Peyer's patch (tissue), 4 donors: ENCODE results near the gene MUTYH. TPM values are rescaled to one million over a fixed set of nuclear protein-coding genes. Genes with fewer than 3 reads are reported as not detected.

Source experiments
- DNase-seq, 3 donors: peaks; one replicate each; pipeline ENCODE4 v3.0.0-alpha.2; 2017 to 2019
- H3K27ac ChIP-seq, 4 donors: fragments of 200-600 bp; sonication (generic); one replicate each; pipeline ENCODE4 v1.5.1; 2016 to 2019
- H3K27me3 ChIP-seq, 2 donors: fragments of 200-600 bp; sonication (generic); one replicate each; pipeline ENCODE4 v1.5.1; 2019
- H3K36me3 ChIP-seq, 3 donors: fragments of 200-600 bp; sonication (generic); one replicate each; pipeline ENCODE4 v1.5.1; 2016 to 2019
- H3K4me1 ChIP-seq, 4 donors: fragments of 200-600 bp; sonication (generic); one replicate each; pipeline ENCODE4 v1.5.1; 2016 to 2019
- H3K4me3 ChIP-seq, 4 donors: fragments of 200-600 bp; sonication (generic); 1 replicate in 3 of 4; 2 replicates in 1 of 4; pipeline ENCODE4 v1.5.1; 2016 to 2019; ENCODE audit warnings: mild to moderate bottlenecking in 1 of 4
- H3K9me3 ChIP-seq, 4 donors: fragments of 200-600 bp; sonication (generic); one replicate each; pipeline ENCODE4 v1.5.1; 2016 to 2019; ENCODE audit warnings: mild to moderate bottlenecking in 1 of 4
- POLR2A ChIP-seq, 2 donors: fragments of 450-650 bp; IDR thresholded peaks; one replicate each; pipeline ENCODE4 v1.5.1; 2017; ENCODE audit warnings: antibody characterized with exemption in 2 of 2, mild to moderate bottlenecking in 2 of 2, moderate library complexity in 2 of 2
- total RNA-seq, 4 donors: library from RNA; depleted of rRNA; stranded (reverse); fragments of >200 nt; gene quantifications; one replicate each; pipeline ENCODE4 v1.1.0, GENCODE V29; 2016
- TF ChIP-seq, protein P1 (sequence below), 6 experiments: fragments of 450-650 bp in 4 of 6; fragments of 200-600 bp in 2 of 6; sonication (generic) in 1 of 6; IDR thresholded peaks; one replicate each; pipeline ENCODE4 v1.5.1; 2017 to 2019; ENCODE audit warnings: antibody characterized with exemption in 6 of 6, mild to moderate bottlenecking in 3 of 6, moderate library complexity in 1 of 6

The MUTYH gene
- total RNA-seq, 4 donors from 2014 or later = 28.1 to 73.1 (median 50.7) TPM

DNA sequence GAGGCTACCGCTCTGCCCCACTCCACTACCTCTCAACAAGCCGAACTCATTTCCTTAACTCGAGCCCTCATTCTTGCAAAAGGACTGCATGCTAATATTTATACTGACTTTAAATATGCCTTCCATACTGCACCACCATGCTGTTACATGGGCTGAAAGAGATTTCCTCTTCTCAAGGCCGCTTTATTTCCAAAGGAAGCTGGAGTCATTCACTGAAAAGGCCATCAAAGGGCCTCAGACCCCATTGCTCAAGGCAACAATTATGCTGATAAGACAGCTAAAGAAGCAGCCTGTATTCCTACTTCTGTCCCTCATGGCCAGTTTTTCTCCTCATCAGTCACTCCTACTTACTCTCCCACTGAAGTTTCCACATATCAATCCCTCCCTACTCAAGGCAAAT, 20.5 kb downstream of the MUTYH start:
- Histone ChIP-seq H3K27ac (no peak overlapping the region), H3K4me3 (no peak overlapping the region), H3K36me3 (no peaks in the 10 kb centered on the region), H3K27me3 (no peaks in the 10 kb centered on the region), H3K9me3 (no peaks in the 10 kb centered on the region), H3K4me1 (no peaks in the 10 kb centered on the region)
- DNase-seq = no peak
- TF ChIP-seq, protein P1, sequence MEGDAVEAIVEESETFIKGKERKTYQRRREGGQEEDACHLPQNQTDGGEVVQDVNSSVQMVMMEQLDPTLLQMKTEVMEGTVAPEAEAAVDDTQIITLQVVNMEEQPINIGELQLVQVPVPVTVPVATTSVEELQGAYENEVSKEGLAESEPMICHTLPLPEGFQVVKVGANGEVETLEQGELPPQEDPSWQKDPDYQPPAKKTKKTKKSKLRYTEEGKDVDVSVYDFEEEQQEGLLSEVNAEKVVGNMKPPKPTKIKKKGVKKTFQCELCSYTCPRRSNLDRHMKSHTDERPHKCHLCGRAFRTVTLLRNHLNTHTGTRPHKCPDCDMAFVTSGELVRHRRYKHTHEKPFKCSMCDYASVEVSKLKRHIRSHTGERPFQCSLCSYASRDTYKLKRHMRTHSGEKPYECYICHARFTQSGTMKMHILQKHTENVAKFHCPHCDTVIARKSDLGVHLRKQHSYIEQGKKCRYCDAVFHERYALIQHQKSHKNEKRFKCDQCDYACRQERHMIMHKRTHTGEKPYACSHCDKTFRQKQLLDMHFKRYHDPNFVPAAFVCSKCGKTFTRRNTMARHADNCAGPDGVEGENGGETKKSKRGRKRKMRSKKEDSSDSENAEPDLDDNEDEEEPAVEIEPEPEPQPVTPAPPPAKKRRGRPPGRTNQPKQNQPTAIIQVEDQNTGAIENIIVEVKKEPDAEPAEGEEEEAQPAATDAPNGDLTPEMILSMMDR (IDR thresholded peaks at IDR 0.05) = no peak
- no peak for TF ChIP-seq POLR2A (IDR thresholded peaks at IDR 0.05)

DNA sequence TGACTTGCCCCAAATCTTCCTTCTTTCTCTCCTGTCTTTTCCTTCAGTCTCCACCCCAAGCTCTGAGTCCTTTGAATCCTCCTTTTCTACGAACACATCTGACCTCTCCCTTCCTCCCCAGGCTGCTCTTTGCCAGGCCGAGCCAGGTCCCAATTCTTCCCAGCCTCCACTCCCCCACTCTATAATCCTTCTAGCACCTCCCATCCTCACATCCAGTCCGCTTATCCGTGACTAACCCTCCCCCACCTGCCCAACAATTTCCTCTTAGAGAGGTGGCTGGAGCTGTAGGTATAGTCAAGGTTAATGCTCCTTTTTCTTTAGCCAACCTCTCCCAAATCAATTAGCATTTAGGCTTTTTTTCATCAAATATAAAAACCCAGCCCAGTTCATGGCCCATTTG, 23.1 kb downstream of the MUTYH start:
- no peaks in the 10 kb centered on the region for H3K36me3 ChIP-seq
- peak in 1 of 3 donors; percentile 19 for DNase-seq

DNA sequence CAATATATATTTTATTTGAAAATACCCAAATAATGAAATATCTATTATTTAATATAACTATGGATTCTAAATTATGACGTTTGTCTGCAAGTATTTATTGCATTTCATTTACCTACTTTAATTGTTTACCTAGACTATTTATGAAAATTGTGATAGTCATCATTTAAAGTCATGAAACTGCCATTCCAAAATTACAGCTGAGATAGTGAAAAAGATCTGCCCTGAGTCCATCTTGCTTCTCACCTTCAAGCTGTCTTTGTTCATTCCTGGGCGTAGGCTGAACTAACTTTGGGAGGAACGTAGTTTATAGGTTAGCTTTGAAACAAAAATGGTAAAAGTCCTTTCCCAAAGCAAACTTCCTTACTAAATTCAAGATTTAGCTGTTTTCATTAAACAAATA, 26.0 kb downstream of the MUTYH start:
- DNase-seq = no peak
- H3K36me3 ChIP-seq = no peaks in the 10 kb centered on the region
- H3K27ac ChIP-seq = no peak overlapping the region
- TF ChIP-seq, protein P1 (IDR thresholded peaks at IDR 0.05) = no peak
- TF ChIP-seq POLR2A (IDR thresholded peaks at IDR 0.05) = no peak
- no peaks in the 10 kb centered on the region for H3K9me3 ChIP-seq
- no peaks in the 10 kb centered on the region for H3K27me3 ChIP-seq
- no peaks in the 10 kb centered on the region for H3K4me1 ChIP-seq
- H3K4me3 ChIP-seq = no peak overlapping the region

More for the DNA sequence above, 23.1 kb downstream of the MUTYH start:
- TF ChIP-seq, protein P1 (IDR thresholded peaks at IDR 0.05) = no peak
- TF ChIP-seq POLR2A (IDR thresholded peaks at IDR 0.05) = no peak
- no peak overlapping the region for H3K4me3 ChIP-seq
- no peaks in the 10 kb centered on the region for H3K9me3 ChIP-seq
- H3K27ac ChIP-seq = no peak overlapping the region
- H3K4me1 ChIP-seq = no peaks in the 10 kb centered on the region
- no peaks in the 10 kb centered on the region for H3K27me3 ChIP-seq

DNA sequence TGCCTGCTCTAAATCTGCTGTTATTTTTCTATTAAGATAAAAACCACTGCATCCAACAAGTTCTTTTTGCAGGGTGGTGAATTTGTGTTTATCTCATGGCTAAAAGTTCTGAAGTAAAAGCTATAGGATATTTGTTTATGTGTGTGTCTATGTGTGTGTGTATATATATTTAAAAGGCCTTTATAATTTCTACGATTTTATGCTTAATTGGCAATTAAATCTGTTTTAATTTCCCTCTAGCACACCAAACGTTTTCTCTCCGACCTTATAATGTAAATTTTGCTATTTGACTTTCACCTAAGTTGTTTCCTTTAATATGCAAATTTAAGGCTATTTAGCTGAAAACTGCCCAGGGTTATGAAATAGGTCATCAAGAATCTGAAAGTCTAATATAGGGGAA, 33.3 kb downstream of the MUTYH start:
- Histone ChIP-seq H3K36me3 (no peaks in the 10 kb centered on the region), H3K27ac (no peak overlapping the region), H3K9me3 (no peaks in the 10 kb centered on the region), H3K4me3 (no peak overlapping the region), H3K27me3 (no peaks in the 10 kb centered on the region), H3K4me1 (peaks cover 0 to 14% (median 6%) of the 10 kb centered on the region in 4 donors)
- DNase-seq = no peak
- TF ChIP-seq POLR2A (IDR thresholded peaks at IDR 0.05) = no peak
- TF ChIP-seq, protein P1 (IDR thresholded peaks at IDR 0.05) = no peak

DNA sequence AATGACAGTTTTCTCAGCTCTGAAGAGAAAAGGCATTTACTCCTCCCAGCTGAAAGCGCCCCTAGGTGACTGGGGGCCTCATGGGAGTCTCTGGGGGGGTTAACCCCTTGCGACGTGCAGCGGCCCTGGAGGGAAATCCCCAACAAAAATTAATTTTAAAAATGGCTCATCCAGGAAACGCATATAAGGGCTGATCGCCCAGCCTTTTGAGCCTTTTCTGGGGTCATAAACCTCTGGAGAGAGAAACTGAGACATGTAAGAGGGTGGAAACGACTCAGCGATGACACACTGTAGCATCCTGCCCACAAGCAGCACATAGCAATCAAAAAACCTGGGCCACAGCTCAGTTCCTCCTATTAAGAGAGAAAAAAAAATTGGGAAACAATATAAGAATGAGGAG, 33.9 kb downstream of the MUTYH start:
- no peaks in the 10 kb centered on the region for H3K9me3 ChIP-seq
- no peak overlapping the region for H3K4me3 ChIP-seq
- peaks cover 0 to 14% (median 6%) of the 10 kb centered on the region in 4 donors for H3K4me1 ChIP-seq
- H3K27ac ChIP-seq = no peak overlapping the region
- no peaks in the 10 kb centered on the region for H3K27me3 ChIP-seq
- no peak for DNase-seq
- TF ChIP-seq, protein P1 (IDR thresholded peaks at IDR 0.05) = no peak
- no peak for TF ChIP-seq POLR2A (IDR thresholded peaks at IDR 0.05)
- H3K36me3 ChIP-seq = no peaks in the 10 kb centered on the region

DNA sequence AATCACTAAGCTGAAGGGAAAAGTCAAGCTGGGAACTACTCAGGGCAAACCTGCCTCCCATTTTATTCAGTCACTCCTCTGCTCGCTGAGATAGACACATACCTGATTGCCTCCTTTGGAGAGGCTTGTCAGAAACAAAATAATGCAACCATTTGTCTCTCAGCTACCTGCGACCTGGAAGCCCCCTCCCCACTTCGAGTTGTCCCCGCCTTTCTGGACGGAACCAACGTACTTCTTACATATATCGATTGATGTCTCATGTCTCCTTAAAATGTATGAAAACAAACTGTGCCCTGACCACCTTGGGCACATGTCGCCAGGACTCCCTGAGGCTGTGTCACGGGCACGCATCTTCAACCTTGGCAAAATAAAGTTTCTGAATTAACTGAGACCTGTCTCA, 35.0 kb downstream of the MUTYH start:
- H3K27ac ChIP-seq = peak overlapping the region in 1 of 4 donors; percentile 94
- no peaks in the 10 kb centered on the region for H3K36me3 ChIP-seq
- H3K4me3 ChIP-seq = no peak overlapping the region
- H3K4me1 ChIP-seq = peaks cover 0 to 14% (median 6%) of the 10 kb centered on the region in 4 donors
- TF ChIP-seq, protein P1 (IDR thresholded peaks at IDR 0.05) = no peak
- TF ChIP-seq POLR2A (IDR thresholded peaks at IDR 0.05) = no peak
- no peak for DNase-seq
- no peaks in the 10 kb centered on the region for H3K9me3 ChIP-seq
- no peaks in the 10 kb centered on the region for H3K27me3 ChIP-seq
